GM12865 (cell line): ENCODE data around the gene FRZB.

Source experiments
- DNase-seq: peaks from one replicate; pipeline ENCODE4 v3.0.0; 2010; ENCODE audit warnings: low read depth
- H3K4me3 ChIP-seq: 2 replicates; pipeline ENCODE4 v1.5.1; 2011; ENCODE audit warnings: mild to moderate bottlenecking, low read depth, low read length, control low read depth
- TF ChIP-seq, protein P1 (sequence below): IDR thresholded peaks from 2 replicates; pipeline ENCODE4 v1.5.1; 2011; ENCODE audit warnings: low read length, control low read depth, low read depth, inconsistent platforms; ENCODE audit not compliant: insufficient read depth; ENCODE audit errors: missing control alignments

The FRZB gene

GRCh38 chr2:182862091-182862490, 4.3 kb downstream of the FRZB start:
- TF ChIP-seq, protein P1, sequence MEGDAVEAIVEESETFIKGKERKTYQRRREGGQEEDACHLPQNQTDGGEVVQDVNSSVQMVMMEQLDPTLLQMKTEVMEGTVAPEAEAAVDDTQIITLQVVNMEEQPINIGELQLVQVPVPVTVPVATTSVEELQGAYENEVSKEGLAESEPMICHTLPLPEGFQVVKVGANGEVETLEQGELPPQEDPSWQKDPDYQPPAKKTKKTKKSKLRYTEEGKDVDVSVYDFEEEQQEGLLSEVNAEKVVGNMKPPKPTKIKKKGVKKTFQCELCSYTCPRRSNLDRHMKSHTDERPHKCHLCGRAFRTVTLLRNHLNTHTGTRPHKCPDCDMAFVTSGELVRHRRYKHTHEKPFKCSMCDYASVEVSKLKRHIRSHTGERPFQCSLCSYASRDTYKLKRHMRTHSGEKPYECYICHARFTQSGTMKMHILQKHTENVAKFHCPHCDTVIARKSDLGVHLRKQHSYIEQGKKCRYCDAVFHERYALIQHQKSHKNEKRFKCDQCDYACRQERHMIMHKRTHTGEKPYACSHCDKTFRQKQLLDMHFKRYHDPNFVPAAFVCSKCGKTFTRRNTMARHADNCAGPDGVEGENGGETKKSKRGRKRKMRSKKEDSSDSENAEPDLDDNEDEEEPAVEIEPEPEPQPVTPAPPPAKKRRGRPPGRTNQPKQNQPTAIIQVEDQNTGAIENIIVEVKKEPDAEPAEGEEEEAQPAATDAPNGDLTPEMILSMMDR, result no peak
- DNase-seq, result no peak
- no peak overlapping the region for H3K4me3 ChIP-seq

- no peak overlapping the region for H3K4me3 ChIP-seq
- no peak for DNase-seq
- TF ChIP-seq, protein P1, result no peak
Observed at GRCh38 chr2:182860858-182861257, 5.6 kb downstream of the FRZB start.

DNA sequence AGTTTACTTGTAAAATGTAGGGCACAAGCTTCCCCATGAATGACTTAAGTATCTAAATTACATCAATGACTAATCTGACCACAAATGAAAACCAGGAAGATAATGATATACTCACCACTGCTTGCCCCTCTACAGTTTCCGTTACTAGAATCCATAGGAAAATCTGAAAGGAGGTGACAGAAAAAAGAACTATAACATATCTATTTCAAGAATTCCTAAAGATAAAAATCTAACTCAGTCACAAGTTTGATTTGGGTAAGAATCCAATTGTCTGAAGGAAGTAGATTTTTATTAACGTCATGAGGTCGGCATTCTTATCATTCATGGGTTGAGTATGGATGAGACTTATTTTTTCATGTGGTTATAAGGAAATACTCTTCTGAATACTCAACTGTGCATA, 7.8 kb downstream of the FRZB start:
- no peak for DNase-seq
- no peak overlapping the region for H3K4me3 ChIP-seq
- TF ChIP-seq, protein P1, result no peak

DNA sequence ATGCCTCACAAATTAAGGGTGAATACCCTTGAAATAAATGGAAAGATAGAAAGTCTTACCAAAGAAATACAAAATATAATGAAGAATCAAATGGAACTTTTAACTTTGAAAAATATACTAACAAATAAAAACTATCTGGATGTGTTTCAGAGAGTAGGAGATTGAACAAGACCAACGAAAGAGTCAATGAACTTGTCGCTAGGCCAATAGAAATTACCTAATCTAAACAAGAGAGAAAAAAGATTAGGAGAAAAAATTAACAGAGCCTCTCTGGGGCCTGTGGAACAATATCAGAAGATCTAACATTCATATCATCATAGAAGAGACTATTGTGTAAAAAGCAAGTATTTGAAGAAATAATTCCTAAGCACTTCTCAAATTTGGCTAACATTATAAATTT, 11.1 kb downstream of the FRZB start:
- TF ChIP-seq, protein P1, result no peak
- no peak overlapping the region for H3K4me3 ChIP-seq

DNA sequence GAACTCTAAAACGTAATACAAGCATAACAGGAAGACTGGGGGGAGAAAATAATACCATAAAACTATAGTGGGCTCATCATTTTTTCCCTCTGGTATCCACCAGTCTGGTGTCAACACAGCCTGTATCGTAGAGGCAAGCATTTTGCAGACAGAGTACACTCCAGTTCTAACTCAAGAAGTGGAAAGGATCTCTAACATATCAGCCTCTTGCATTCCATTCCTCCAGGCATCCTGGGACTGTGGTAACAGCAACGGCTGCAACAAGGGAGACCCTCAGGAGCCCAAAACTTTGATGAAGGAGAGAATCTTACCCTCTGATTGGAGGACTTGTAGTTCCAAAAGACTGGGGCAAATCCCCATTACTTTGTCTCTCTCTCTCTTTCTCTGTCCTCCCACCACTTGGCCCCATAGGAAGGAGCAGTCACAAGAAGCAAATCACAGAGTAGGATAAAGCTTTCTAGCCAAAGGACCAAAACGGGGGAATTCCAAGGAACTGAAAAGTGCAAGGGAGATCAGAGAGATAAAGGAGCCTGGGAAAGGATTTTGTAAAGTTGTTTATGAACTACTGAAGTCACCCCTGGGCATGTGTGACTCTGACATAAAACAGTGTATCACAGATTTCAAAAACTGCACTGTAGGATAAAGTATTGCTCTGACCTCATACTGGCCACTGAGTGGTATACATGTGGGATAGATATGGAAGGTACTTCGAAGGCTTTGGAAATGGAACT, 11.9 kb downstream of the FRZB start:
- TF ChIP-seq, protein P1, result no peak
- no peak for DNase-seq

More for the DNA sequence above, 11.1 kb downstream of the FRZB start:
- DNase-seq, result no peak

GRCh38 chr2:182852801-182853200, 13.6 kb downstream of the FRZB start:
- no peak for DNase-seq
- TF ChIP-seq, protein P1, result no peak
- no peak overlapping the region for H3K4me3 ChIP-seq

More for the DNA sequence above, 11.9 kb downstream of the FRZB start:
- H3K4me3 ChIP-seq, result no peak overlapping the region

GRCh38 chr2:182852090-182852489, 14.3 kb downstream of the FRZB start:
- H3K4me3 ChIP-seq, result no peak overlapping the region
- DNase-seq, result no peak
- TF ChIP-seq, protein P1, result no peak
